OCI-LY7 (cell line): Measurements from ENCODE around the gene RASSF5.

ENCODE experiments used
- CTCF ChIP-seq: fragments of 200-600 bp; sonication (generic); conservative IDR thresholded peaks from 2 replicates; pipeline ENCODE4 v1.5.1; 2014; ENCODE audit warnings: mild to moderate bottlenecking, antibody characterized with exemption, low read length, moderate library complexity, mixed read lengths
- EZH2phosphoT487 ChIP-seq: fragments of 200-600 bp; sonication (generic); IDR thresholded peaks from 2 replicates; pipeline ENCODE4 v1.6.1; 2018; ENCODE audit warnings: low read depth, borderline replicate concordance, mild to moderate bottlenecking, mixed run types, antibody characterized with exemption, low read length, moderate library complexity, mixed read lengths

DNA sequence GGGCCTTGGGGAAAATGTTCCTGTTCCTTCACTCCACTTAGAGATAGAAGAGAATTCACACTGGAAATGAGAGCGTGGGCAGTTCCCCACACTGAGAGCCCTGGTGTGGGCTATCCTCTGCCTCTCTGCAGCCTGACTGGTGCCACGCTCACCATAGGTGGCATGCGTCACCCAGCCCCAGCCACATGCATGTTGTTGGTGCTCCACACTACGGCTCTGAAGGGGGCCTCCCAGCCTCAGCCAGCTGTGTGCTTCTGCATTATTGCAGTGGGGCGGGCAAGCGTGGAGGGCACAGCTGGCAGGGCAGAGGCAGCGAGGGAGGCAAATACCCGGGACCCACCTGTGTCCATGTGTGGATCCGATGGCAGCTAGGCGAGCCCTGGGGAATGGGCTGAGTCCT is 14.7 kb upstream of the RASSF5 start:
- TF ChIP-seq CTCF (no peak), EZH2phosphoT487 (no peak)
